ENCODE data around the gene ZC3H18.

- TF ChIP-seq, protein P1, sequence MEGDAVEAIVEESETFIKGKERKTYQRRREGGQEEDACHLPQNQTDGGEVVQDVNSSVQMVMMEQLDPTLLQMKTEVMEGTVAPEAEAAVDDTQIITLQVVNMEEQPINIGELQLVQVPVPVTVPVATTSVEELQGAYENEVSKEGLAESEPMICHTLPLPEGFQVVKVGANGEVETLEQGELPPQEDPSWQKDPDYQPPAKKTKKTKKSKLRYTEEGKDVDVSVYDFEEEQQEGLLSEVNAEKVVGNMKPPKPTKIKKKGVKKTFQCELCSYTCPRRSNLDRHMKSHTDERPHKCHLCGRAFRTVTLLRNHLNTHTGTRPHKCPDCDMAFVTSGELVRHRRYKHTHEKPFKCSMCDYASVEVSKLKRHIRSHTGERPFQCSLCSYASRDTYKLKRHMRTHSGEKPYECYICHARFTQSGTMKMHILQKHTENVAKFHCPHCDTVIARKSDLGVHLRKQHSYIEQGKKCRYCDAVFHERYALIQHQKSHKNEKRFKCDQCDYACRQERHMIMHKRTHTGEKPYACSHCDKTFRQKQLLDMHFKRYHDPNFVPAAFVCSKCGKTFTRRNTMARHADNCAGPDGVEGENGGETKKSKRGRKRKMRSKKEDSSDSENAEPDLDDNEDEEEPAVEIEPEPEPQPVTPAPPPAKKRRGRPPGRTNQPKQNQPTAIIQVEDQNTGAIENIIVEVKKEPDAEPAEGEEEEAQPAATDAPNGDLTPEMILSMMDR (IDR thresholded peaks at IDR 0.05), result no peak
- no peak for TF ChIP-seq POLR2AphosphoS5 (IDR thresholded peaks at IDR 0.05)
Observed at GRCh38 chr16:88553739-88554138, 16.5 kb upstream of the ZC3H18 start.
